ENCODE results near the gene PCDHGA12.
"Not testable (repeated sequence)": the region's sequence is repeated elsewhere in the genome, so short reads cannot be mapped to it uniquely, and the experiment has no call there.

PCDHGA12 gene

DNA sequence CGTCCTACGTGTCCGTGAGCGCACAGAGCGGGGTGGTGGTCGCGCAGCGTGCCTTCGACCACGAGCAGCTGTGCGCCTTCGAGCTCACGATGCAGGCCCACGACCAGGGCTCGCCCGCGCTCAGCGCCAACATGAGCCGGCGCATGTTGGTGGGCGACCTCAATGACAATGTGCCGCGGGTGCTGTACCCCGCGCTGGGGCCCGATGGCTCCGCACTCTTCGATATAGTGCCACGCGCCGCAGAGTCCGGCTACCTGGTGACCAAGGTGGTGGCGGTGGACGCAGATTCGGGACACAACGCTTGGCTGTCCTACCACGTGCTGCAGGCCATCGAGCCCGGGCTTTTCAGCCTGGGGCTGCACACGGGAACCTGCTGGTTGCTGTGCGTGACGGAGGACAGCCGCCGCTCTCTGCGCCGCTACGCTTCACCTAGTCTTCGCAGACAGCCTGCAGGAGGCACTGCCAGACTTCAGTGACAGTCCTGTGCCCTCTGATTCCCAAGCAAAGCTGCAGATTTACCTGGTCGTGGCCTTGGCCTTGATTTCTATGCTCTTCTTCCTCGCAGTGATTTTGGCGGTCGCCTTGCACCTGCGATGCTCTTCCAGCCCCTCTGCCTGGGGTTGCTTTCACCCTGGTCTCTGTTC, 2.4 kb upstream of the PCDHGA12 start:
- peaks cover 1% of the 10 kb centered on the region for H3K36me3 ChIP-seq (ENCODE audit: control insufficient read depth, insufficient read depth, low read length)
- no peak for DNase-seq (ENCODE audit: extremely low read depth, insufficient read length)
- no peak overlapping the region for H3K4me3 ChIP-seq (replicated peaks; ENCODE audit: low read depth, low read length)
- H3K27me3 ChIP-seq (replicated peaks; ENCODE audit: control insufficient read depth, insufficient read depth, low read length) = no peaks in the 10 kb centered on the region
- no peak for TF ChIP-seq CTCF (IDR thresholded peaks at IDR 0.05; ENCODE audit: insufficient read depth, low read length, poor library complexity, severe bottlenecking)

DNA sequence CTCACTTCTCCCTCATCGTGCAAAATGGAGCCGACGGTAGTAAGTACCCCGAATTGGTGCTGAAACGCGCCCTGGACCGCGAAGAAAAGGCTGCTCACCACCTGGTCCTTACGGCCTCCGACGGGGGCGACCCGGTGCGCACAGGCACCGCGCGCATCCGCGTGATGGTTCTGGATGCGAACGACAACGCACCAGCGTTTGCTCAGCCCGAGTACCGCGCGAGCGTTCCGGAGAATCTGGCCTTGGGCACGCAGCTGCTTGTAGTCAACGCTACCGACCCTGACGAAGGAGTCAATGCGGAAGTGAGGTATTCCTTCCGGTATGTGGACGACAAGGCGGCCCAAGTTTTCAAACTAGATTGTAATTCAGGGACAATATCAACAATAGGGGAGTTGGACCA, 979 bp downstream of the PCDHGA12 start:
- H3K4me3 ChIP-seq (replicated peaks; ENCODE audit: low read depth, low read length) = peak overlapping the region; percentile 70
- H3K27me3 ChIP-seq (replicated peaks; ENCODE audit: control insufficient read depth, insufficient read depth, low read length) = no peaks in the 10 kb centered on the region
- peaks cover 1% of the 10 kb centered on the region for H3K36me3 ChIP-seq (ENCODE audit: control insufficient read depth, insufficient read depth, low read length)
- TF ChIP-seq CTCF (IDR thresholded peaks at IDR 0.05; ENCODE audit: insufficient read depth, low read length, poor library complexity, severe bottlenecking) = no peak
- DNase-seq (ENCODE audit: extremely low read depth, insufficient read length) = peak; percentile 80

DNA sequence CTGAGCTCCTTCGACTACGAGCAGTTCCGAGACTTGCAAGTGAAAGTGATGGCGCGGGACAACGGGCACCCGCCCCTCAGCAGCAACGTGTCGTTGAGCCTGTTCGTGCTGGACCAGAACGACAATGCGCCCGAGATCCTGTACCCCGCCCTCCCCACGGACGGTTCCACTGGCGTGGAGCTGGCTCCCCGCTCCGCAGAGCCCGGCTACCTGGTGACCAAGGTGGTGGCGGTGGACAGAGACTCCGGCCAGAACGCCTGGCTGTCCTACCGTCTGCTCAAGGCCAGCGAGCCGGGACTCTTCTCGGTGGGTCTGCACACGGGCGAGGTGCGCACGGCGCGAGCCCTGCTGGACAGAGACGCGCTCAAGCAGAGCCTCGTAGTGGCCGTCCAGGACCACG, 2.0 kb downstream of the PCDHGA12 start:
- peak overlapping the region; percentile 27 for H3K4me3 ChIP-seq (replicated peaks; ENCODE audit: low read depth, low read length)
- H3K27me3 ChIP-seq (replicated peaks; ENCODE audit: control insufficient read depth, insufficient read depth, low read length); DNase-seq (ENCODE audit: extremely low read depth, insufficient read length); H3K36me3 ChIP-seq (ENCODE audit: control insufficient read depth, insufficient read depth, low read length): not testable (repeated sequence)

- H3K4me3 ChIP-seq (replicated peaks; ENCODE audit: low read depth, low read length); H3K36me3 ChIP-seq (ENCODE audit: control insufficient read depth, insufficient read depth, low read length); H3K27me3 ChIP-seq (replicated peaks; ENCODE audit: control insufficient read depth, insufficient read depth, low read length): not testable (repeated sequence)
- peak; percentile 24 for DNase-seq (ENCODE audit: extremely low read depth, insufficient read length)
These were observed 2.4 kb downstream of the PCDHGA12 start for GRCh38 chr5:141432726-141433125.

GRCh38 chr5:141434006-141434405, 3.7 kb downstream of the PCDHGA12 start:
- no peak for TF ChIP-seq CTCF (IDR thresholded peaks at IDR 0.05; ENCODE audit: insufficient read depth, low read length, poor library complexity, severe bottlenecking)
- Histone ChIP-seq H3K4me3 (replicated peaks; ENCODE audit: low read depth, low read length) (no peak overlapping the region), H3K27me3 (replicated peaks; ENCODE audit: control insufficient read depth, insufficient read depth, low read length) (no peaks in the 10 kb centered on the region), H3K36me3 (ENCODE audit: control insufficient read depth, insufficient read depth, low read length) (no peaks in the 10 kb centered on the region)
- no peak for DNase-seq (ENCODE audit: extremely low read depth, insufficient read length)

GRCh38 chr5:141437221-141437620, 6.9 kb downstream of the PCDHGA12 start:
- no peak for TF ChIP-seq CTCF (IDR thresholded peaks at IDR 0.05; ENCODE audit: insufficient read depth, low read length, poor library complexity, severe bottlenecking)
- no peak for DNase-seq (ENCODE audit: extremely low read depth, insufficient read length)
- Histone ChIP-seq H3K27me3 (replicated peaks; ENCODE audit: control insufficient read depth, insufficient read depth, low read length) (no peaks in the 10 kb centered on the region), H3K36me3 (ENCODE audit: control insufficient read depth, insufficient read depth, low read length) (no peaks in the 10 kb centered on the region), H3K4me3 (replicated peaks; ENCODE audit: low read depth, low read length) (no peak overlapping the region)
